ENCODE data around the gene TUSC2. TPM values are rescaled to one million over a fixed set of nuclear protein-coding genes. Genes with fewer than 3 reads are reported as not detected.

Gene TUSC2
- total and polyA plus RNA-seq, 2 of the 13 experiments (the other 11 are each of a cell fraction or from before 2014, with no cell fraction given) = 36.7 to 39.1 TPM

GRCh38 chr3:50358911-50359759 is 31.1 kb upstream of the TUSC2 start, which contains the start of gene TMEM115 (continued):
- no peak for TF ChIP-seq TAF15 (IDR thresholded peaks at IDR 0.05; ENCODE audit: low read depth, low read length, poor library complexity, severe bottlenecking)
- TF ChIP-seq PRPF4 (IDR thresholded peaks at IDR 0.05; ENCODE audit: low read depth, low read length, poor library complexity, severe bottlenecking) = no peak
- TF ChIP-seq JUN (CRISPR knock-in tag; IDR thresholded peaks at IDR 0.05) = peak; percentile 31; the same call in 1 of the 2 replicates
- TF ChIP-seq KLF15 (CRISPR knock-in tag; IDR thresholded peaks at IDR 0.05; ENCODE audit: borderline replicate concordance) = no peak
- TF ChIP-seq, protein P1, sequence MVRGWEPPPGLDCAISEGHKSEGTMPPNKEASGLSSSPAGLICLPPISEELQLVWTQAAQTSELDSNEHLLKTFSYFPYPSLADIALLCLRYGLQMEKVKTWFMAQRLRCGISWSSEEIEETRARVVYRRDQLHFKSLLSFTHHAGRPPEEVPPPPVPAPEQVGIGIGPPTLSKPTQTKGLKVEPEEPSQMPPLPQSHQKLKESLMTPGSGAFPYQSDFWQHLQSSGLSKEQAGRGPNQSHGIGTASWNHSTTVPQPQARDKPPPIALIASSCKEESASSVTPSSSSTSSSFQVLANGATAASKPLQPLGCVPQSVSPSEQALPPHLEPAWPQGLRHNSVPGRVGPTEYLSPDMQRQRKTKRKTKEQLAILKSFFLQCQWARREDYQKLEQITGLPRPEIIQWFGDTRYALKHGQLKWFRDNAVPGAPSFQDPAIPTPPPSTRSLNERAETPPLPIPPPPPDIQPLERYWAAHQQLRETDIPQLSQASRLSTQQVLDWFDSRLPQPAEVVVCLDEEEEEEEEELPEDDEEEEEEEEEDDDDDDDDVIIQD (CRISPR knock-in tag; IDR thresholded peaks at IDR 0.05; ENCODE audit: low read depth) = no peak
- TF ChIP-seq POLR2A (IDR thresholded peaks at IDR 0.05; ENCODE audit: insufficient read depth in 1 of 2, low read depth in 2 of 2, low read length in 2 of 2) = peak in 1 of 2 experiments; percentile 54; a peak in 2 of 4 replicates
- TF ChIP-seq RAD51 (IDR thresholded peaks at IDR 0.05; ENCODE audit: borderline replicate concordance) = no peak
- no peak for TF ChIP-seq ATAD3A (CRISPR knock-in tag; IDR thresholded peaks at IDR 0.05)
- peak; percentile 69; the same call in 1 of the 2 replicates for TF ChIP-seq MTA1 (CRISPR knock-in tag; IDR thresholded peaks at IDR 0.05; ENCODE audit: borderline replicate concordance)
- peak; percentile 59 for TF ChIP-seq MED1 (CRISPR knock-in tag; IDR thresholded peaks at IDR 0.05)
- TF ChIP-seq ARID4A (CRISPR knock-in tag; IDR thresholded peaks at IDR 0.05; ENCODE audit: borderline replicate concordance) = peak; percentile 89
- no peak for TF ChIP-seq MATR3 (CRISPR knock-in tag; IDR thresholded peaks at IDR 0.05)
- TF ChIP-seq, protein P2, sequence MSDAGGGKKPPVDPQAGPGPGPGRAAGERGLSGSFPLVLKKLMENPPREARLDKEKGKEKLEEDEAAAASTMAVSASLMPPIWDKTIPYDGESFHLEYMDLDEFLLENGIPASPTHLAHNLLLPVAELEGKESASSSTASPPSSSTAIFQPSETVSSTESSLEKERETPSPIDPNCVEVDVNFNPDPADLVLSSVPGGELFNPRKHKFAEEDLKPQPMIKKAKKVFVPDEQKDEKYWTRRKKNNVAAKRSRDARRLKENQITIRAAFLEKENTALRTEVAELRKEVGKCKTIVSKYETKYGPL (CRISPR knock-in tag; IDR thresholded peaks at IDR 0.05) = no peak; the same call in 1 of the 2 replicates
- TF ChIP-seq, protein P3, sequence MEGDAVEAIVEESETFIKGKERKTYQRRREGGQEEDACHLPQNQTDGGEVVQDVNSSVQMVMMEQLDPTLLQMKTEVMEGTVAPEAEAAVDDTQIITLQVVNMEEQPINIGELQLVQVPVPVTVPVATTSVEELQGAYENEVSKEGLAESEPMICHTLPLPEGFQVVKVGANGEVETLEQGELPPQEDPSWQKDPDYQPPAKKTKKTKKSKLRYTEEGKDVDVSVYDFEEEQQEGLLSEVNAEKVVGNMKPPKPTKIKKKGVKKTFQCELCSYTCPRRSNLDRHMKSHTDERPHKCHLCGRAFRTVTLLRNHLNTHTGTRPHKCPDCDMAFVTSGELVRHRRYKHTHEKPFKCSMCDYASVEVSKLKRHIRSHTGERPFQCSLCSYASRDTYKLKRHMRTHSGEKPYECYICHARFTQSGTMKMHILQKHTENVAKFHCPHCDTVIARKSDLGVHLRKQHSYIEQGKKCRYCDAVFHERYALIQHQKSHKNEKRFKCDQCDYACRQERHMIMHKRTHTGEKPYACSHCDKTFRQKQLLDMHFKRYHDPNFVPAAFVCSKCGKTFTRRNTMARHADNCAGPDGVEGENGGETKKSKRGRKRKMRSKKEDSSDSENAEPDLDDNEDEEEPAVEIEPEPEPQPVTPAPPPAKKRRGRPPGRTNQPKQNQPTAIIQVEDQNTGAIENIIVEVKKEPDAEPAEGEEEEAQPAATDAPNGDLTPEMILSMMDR (CRISPR knock-in tag; IDR thresholded peaks at IDR 0.05) = no peak
- TF ChIP-seq KLF6 (CRISPR knock-in tag; IDR thresholded peaks at IDR 0.05) = peak; percentile 68
- no peak for TF ChIP-seq ZNF550 (CRISPR knock-in tag; IDR thresholded peaks at IDR 0.05; ENCODE audit: borderline replicate concordance)
- TF ChIP-seq ZNF543 (CRISPR knock-in tag; IDR thresholded peaks at IDR 0.05) = peak; percentile 68
- TF ChIP-seq, protein P4, sequence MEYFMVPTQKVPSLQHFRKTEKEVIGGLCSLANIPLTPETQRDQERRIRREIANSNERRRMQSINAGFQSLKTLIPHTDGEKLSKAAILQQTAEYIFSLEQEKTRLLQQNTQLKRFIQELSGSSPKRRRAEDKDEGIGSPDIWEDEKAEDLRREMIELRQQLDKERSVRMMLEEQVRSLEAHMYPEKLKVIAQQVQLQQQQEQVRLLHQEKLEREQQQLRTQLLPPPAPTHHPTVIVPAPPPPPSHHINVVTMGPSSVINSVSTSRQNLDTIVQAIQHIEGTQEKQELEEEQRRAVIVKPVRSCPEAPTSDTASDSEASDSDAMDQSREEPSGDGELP (IDR thresholded peaks at IDR 0.05; ENCODE audit: borderline replicate concordance, low read depth) = peak; percentile 46; the same call in 1 of the 2 replicates

Data from HepG2 (cell line).